H9 (cell line): ENCODE measurements around the gene ATP12A. TPM values are rescaled to one million over a fixed set of nuclear protein-coding genes. Genes with fewer than 3 reads are reported as not detected.

Experiments
- DNase-seq: peaks from one replicate; pipeline ENCODE4 v3.0.0-alpha.2; 2017
- H2AFZ ChIP-seq: one replicate; pipeline ENCODE4 v1.6.1; 2013; ENCODE audit warnings: mild to moderate bottlenecking, low read length, control low read depth, moderate library complexity
- H2AK5ac ChIP-seq: 2 replicates; pipeline ENCODE4 v1.6.1; 2013; ENCODE audit warnings: low read length, control low read depth, mixed read lengths; ENCODE audit not compliant: insufficient read length
- H2BK120ac ChIP-seq: one replicate; pipeline ENCODE4 v1.6.1; 2013; ENCODE audit warnings: low read depth, mild to moderate bottlenecking, low read length, control low read depth, inconsistent platforms; ENCODE audit not compliant: poor library complexity, severe bottlenecking
- H2BK12ac ChIP-seq: 2 replicates; pipeline ENCODE4 v1.6.1; 2013; ENCODE audit warnings: low read length, control low read depth, mixed read lengths, low read depth; ENCODE audit not compliant: insufficient read length
- H2BK15ac ChIP-seq: 2 replicates; pipeline ENCODE4 v1.6.1; 2013; ENCODE audit warnings: low read depth, low read length, control low read depth
- H2BK20ac ChIP-seq: one replicate; pipeline ENCODE4 v1.6.1; 2013; ENCODE audit warnings: low read depth, mild to moderate bottlenecking, low read length, control low read depth, inconsistent platforms; ENCODE audit not compliant: poor library complexity, severe bottlenecking
- H2BK5ac ChIP-seq: 2 replicates; pipeline ENCODE4 v1.6.1; 2013; ENCODE audit warnings: low read length, control low read depth, mixed read lengths; ENCODE audit not compliant: insufficient read length
- H3K14ac ChIP-seq: 2 replicates; pipeline ENCODE4 v1.6.1; 2013; ENCODE audit warnings: low read length, control low read depth; ENCODE audit not compliant: insufficient read depth
- H3K18ac ChIP-seq: 2 replicates; pipeline ENCODE4 v1.6.1; 2013; ENCODE audit warnings: low read depth, mild to moderate bottlenecking, mixed read lengths, low read length, control low read depth; ENCODE audit not compliant: insufficient read length
- H3K23ac ChIP-seq: 2 replicates; pipeline ENCODE4 v1.6.1; 2013; ENCODE audit warnings: low read length, control low read depth, mixed read lengths, low read depth; ENCODE audit not compliant: insufficient read length
- H3K23me2 ChIP-seq: 2 replicates; pipeline ENCODE4 v1.6.1; 2013; ENCODE audit warnings: low read depth, mild to moderate bottlenecking, mixed read lengths, low read length, control low read depth; ENCODE audit not compliant: insufficient read length, poor library complexity, severe bottlenecking
- H3K27ac ChIP-seq: 2 replicates; pipeline ENCODE4 v1.5.1; 2013; ENCODE audit warnings: low read length, control low read depth, mixed read lengths, low read depth; ENCODE audit not compliant: insufficient read length
- H3K27me3 ChIP-seq: 2 replicates; pipeline ENCODE4 v1.6.1; 2013; ENCODE audit warnings: low read length, control low read depth, inconsistent platforms; ENCODE audit not compliant: insufficient read depth
- H3K4ac ChIP-seq: 2 replicates; pipeline ENCODE4 v1.6.1; 2013; ENCODE audit warnings: low read depth, mild to moderate bottlenecking, control low read depth, inconsistent platforms, low read length, moderate library complexity
- H3K4me1 ChIP-seq: 2 replicates; pipeline ENCODE4 v1.6.1; 2013; ENCODE audit warnings: low read length, control low read depth, inconsistent platforms; ENCODE audit not compliant: insufficient read depth
- H3K4me2 ChIP-seq: 2 replicates; pipeline ENCODE4 v1.6.1; 2013; ENCODE audit warnings: low read length, control low read depth, mixed read lengths; ENCODE audit not compliant: insufficient read length, insufficient read depth
- H3K56ac ChIP-seq: 2 replicates; pipeline ENCODE4 v1.6.1; 2013; ENCODE audit warnings: low read depth, mild to moderate bottlenecking, mixed read lengths, low read length, control low read depth; ENCODE audit not compliant: insufficient read length
- H3K79me1 ChIP-seq: 2 replicates; pipeline ENCODE4 v1.6.1; 2013; ENCODE audit warnings: low read depth, mild to moderate bottlenecking, moderate library complexity, low read length, control low read depth, inconsistent platforms; ENCODE audit not compliant: insufficient read depth, poor library complexity, severe bottlenecking
- H3K79me2 ChIP-seq: 2 replicates; pipeline ENCODE4 v1.6.1; 2013; ENCODE audit warnings: low read length, control low read depth, inconsistent platforms; ENCODE audit not compliant: insufficient read depth
- H3K9ac ChIP-seq: 2 replicates; pipeline ENCODE4 v1.6.1; 2013; ENCODE audit warnings: low read length, control low read depth, mixed read lengths; ENCODE audit not compliant: insufficient read length; ENCODE audit errors: extremely low read depth
- H3K9me3 ChIP-seq: one replicate; pipeline ENCODE4 v1.6.1; 2013; ENCODE audit warnings: low read depth, low read length, inconsistent platforms; ENCODE audit not compliant: control insufficient read depth
- H3T11ph ChIP-seq: one replicate; pipeline ENCODE4 v1.6.1; 2013; ENCODE audit warnings: mild to moderate bottlenecking, low read length, control low read depth, inconsistent platforms
- H4K20me1 ChIP-seq: one replicate; pipeline ENCODE4 v1.6.1; 2013; ENCODE audit not compliant: control insufficient read depth, insufficient read length, insufficient read depth
- H4K5ac ChIP-seq: 2 replicates; pipeline ENCODE4 v1.6.1; 2013; ENCODE audit warnings: low read depth, mild to moderate bottlenecking, mixed read lengths, low read length, control low read depth; ENCODE audit not compliant: insufficient read length
- H4K8ac ChIP-seq: replicated peaks from 2 replicates; pipeline ENCODE4 v1.6.1; 2013; ENCODE audit warnings: low read length, control low read depth, mixed read lengths, low read depth; ENCODE audit not compliant: insufficient read length
- H4K91ac ChIP-seq: 2 replicates; pipeline ENCODE4 v1.6.1; 2013; ENCODE audit warnings: low read depth, mild to moderate bottlenecking, moderate library complexity, mixed read lengths, low read length, control low read depth; ENCODE audit not compliant: insufficient read length
- H3K27ac Mint-ChIP-seq, 3 experiments: 2 replicates in 2 of 3; 3 replicates in 1 of 3; pipeline ENCODE4 v1.8.0; 2020 to 2021; ENCODE audit warnings: mixed read lengths in 3 of 3, mild to moderate bottlenecking in 1 of 3, moderate library complexity in 1 of 3
- H3K27me3 Mint-ChIP-seq: 2 replicates; pipeline ENCODE4 v1.8.0; 2021; ENCODE audit warnings: low read depth, mild to moderate bottlenecking, moderate library complexity, mixed read lengths
- H3K36me3 Mint-ChIP-seq, 3 experiments: 2 replicates in 2 of 3; 3 replicates in 1 of 3; pipeline ENCODE4 v1.8.0; 2020 to 2021; ENCODE audit warnings: low read depth in 3 of 3, mixed read lengths in 3 of 3; ENCODE audit not compliant: insufficient read depth in 1 of 3
- H3K4me1 Mint-ChIP-seq, 2 experiments: 2 replicates each; pipeline ENCODE4 v1.8.0; 2020; ENCODE audit warnings: mixed read lengths in 2 of 2
- H3K4me3 Mint-ChIP-seq, 2 experiments: 2 replicates in 1 of 2; 3 replicates in 1 of 2; pipeline ENCODE4 v1.8.0; 2020 to 2021; ENCODE audit warnings: mild to moderate bottlenecking in 2 of 2, mixed read lengths in 2 of 2, moderate library complexity in 1 of 2
- H3K9me3 Mint-ChIP-seq, 2 experiments: 2 replicates in 1 of 2; 3 replicates in 1 of 2; pipeline ENCODE4 v1.8.0; 2020; ENCODE audit warnings: mild to moderate bottlenecking in 2 of 2, mixed read lengths in 2 of 2, moderate library complexity in 1 of 2
- CTCF ChIP-seq: fragments of 200-600 bp; sonication (generic); conservative IDR thresholded peaks from 3 replicates; pipeline ENCODE4 v1.8.0; 2021; ENCODE audit warnings: antibody characterized with exemption, mild to moderate bottlenecking
- WGBS: extraction: QIAGEN DNeasy Blood & Tissue Kit; methylation state at CpG from one replicate; pipeline ENCODE4 v1.1.7; 2013; ENCODE audit warnings: missing lambda C conversion rate, low lambda C conversion rate, mixed read lengths; ENCODE audit not compliant: insufficient read length; ENCODE audit errors: extremely low coverage; 5-methylcytosine and 5-hydroxymethylcytosine counted together
- total RNA-seq: library from RNA; stranded (reverse); gene quantifications from 2 replicates; pipeline ENCODE4 v1.2.1, GENCODE V29; 2021

The ATP12A gene
- total RNA-seq, 1 experiment from 2014 or later: 0.94 TPM

DNA sequence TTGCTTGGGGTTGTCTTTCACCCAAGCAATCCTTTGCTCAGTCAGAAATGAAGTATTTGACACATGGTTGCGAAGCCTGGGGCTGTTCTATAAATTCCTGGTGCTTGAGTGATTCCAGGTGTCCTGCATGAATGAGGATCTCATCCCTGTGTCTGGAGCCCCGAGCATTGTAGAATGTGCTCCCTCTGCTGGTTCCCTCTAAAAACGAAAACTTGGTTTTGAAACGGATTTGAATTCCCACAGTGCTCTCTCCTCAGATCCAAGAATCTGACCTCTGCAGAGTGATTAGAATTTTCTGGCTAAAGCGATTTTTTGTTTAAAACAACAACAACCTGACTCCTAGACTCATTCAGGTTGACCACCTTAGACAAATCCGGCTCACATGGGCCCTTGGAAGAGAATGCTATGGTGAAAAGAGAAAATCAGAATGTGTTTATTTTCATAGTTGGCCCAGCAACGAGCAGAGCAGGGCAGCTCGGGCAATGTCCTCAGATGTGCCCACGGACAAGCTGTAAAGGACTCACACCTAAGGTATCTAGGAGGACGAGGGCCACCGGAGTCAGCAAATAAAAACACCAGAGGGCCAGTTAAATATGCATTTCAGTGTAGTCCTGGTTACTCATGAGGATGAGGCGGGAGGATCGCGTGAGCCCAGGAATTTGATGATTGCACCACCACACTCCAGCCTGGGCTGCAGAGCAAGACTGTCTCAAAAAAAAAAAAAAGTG is 8.7 kb upstream of the ATP12A start:
- peak; percentile 61 for TF ChIP-seq CTCF
- no peaks in the 10 kb centered on the region for H3K23me2 ChIP-seq
- Mint-ChIP-seq H3K27ac (peak overlapping the region in 2 of 3 experiments; percentile 49 to 82; a peak in 2 of 7 replicates), H3K4me1 (peaks cover 12 to 13% of the 10 kb centered on the region in 2 experiments), H3K36me3 (no peaks in the 10 kb centered on the region), H3K27me3 (peaks cover 8% of the 10 kb centered on the region; the same call in 1 of the 2 replicates), H3K4me3 (peak overlapping the region; percentile 16 to 47; a peak in 3 of 5 replicates), H3K9me3 (no peaks in the 10 kb centered on the region)
- H3K27ac ChIP-seq: no peak overlapping the region
- no peaks in the 10 kb centered on the region for H3K9me3 ChIP-seq
- H3K79me1 ChIP-seq: no peaks in the 10 kb centered on the region
- H4K20me1 ChIP-seq: no peaks in the 10 kb centered on the region
- no peak overlapping the region for H2AK5ac ChIP-seq
- no peak overlapping the region for H3K23ac ChIP-seq
- no peak overlapping the region for H4K8ac ChIP-seq
- no peak overlapping the region for H2BK20ac ChIP-seq
- no peak overlapping the region for H3K56ac ChIP-seq
- peaks cover 3% of the 10 kb centered on the region; the same call in 1 of the 2 replicates for H3K4me1 ChIP-seq
- peak overlapping the region; percentile 28 for H3K18ac ChIP-seq
- no peak overlapping the region for H3T11ph ChIP-seq
- H2BK12ac ChIP-seq: peak overlapping the region; percentile 29
- no peak overlapping the region for H4K91ac ChIP-seq
- no peak overlapping the region for H2BK5ac ChIP-seq
- H3K14ac ChIP-seq: no peak overlapping the region
- no peak overlapping the region for H3K4ac ChIP-seq
- peak; percentile 61 for DNase-seq
- no peak overlapping the region for H3K9ac ChIP-seq
- H4K5ac ChIP-seq: no peak overlapping the region
- WGBS: no CpG with 5 or more reads among the region's 14 CpGs
- H2BK15ac ChIP-seq: no peak overlapping the region
- H3K79me2 ChIP-seq: no peaks in the 10 kb centered on the region
- H2AFZ ChIP-seq: peak overlapping the region; percentile 93
- no peaks in the 10 kb centered on the region for H3K27me3 ChIP-seq
- H2BK120ac ChIP-seq: no peak overlapping the region
- peak overlapping the region; percentile 23 for H3K4me2 ChIP-seq
